B cell (primary cell): ENCODE results near the gene MSTN. TPM values are rescaled to one million over a fixed set of nuclear protein-coding genes. Genes with fewer than 3 reads are reported as not detected.

ENCODE experiments used
- ATAC-seq: fragments of 200-7000 bp; cut with Tn5 transposase; one replicate; pipeline ENCODE4 v1.10.0; 2021; ENCODE audit warnings: low read depth, mild to moderate bottlenecking, moderate number of reproducible peaks, moderate library complexity
- CTCF ChIA-PET: fragments of 350-600 bp; sonication (Branson Sonifier 250); formaldehyde crosslinking; loops from one replicate; lab custom pipeline; 2021; ENCODE audit warnings: antibody characterized with exemption, inconsistent platforms; lab: Charles Lee
- POLR2A ChIA-PET: fragments of 350-600 bp; sonication (Branson Sonifier 250); formaldehyde crosslinking; loops from one replicate; lab custom pipeline; 2021; ENCODE audit warnings: antibody characterized with exemption; lab: Charles Lee
- DNase-seq: peaks from one replicate; pipeline ENCODE4 v3.0.0; 2013
- H2AFZ ChIP-seq: 2 replicates; pipeline ENCODE4 v1.6.1; 2012; ENCODE audit warnings: mild to moderate bottlenecking, low read depth, low read length; ENCODE audit not compliant: insufficient read depth, poor library complexity, severe bottlenecking
- H3K27ac ChIP-seq, 2 donors: 1 replicate in 1 of 2; 2 replicates in 1 of 2; pipeline ENCODE4 v1.5.1; 2012 to 2013; ENCODE audit warnings: low read length in 2 of 2, mild to moderate bottlenecking in 2 of 2, moderate library complexity in 1 of 2
- H3K27me3 ChIP-seq, 4 experiments: fragments of 200-600 bp in 1 of 4; sonication (generic) in 1 of 4; replicated peaks in 1 of 4; 1 replicate in 2 of 4; 2 replicates in 2 of 4; pipeline versions ENCODE4 v1.6.1 to v1.7.0; 2013 to 2016; ENCODE audit warnings: low read length in 3 of 4, mild to moderate bottlenecking in 2 of 4, mixed read lengths in 1 of 4, moderate library complexity in 1 of 4; ENCODE audit not compliant: insufficient read depth in 4 of 4, control insufficient read depth in 3 of 4; ENCODE audit errors: control extremely low read depth in 1 of 4
- H3K36me3 ChIP-seq, 2 experiments: replicated peaks in 1 of 2; 1 replicate in 1 of 2; 2 replicates in 1 of 2; pipeline versions ENCODE4 v1.6.1 to v1.7.1; 2013; ENCODE audit warnings: low read length in 1 of 2; ENCODE audit not compliant: insufficient read depth in 2 of 2, control insufficient read depth in 1 of 2; ENCODE audit errors: control extremely low read depth in 1 of 2, extremely low read depth in 1 of 2
- H3K4me1 ChIP-seq, 2 donors: fragments of 200-600 bp in 1 of 2; sonication (generic) in 1 of 2; 1 replicate in 1 of 2; 2 replicates in 1 of 2; pipeline versions ENCODE4 v1.5.1 to v1.6.1; 2013 to 2017; ENCODE audit warnings: low read length in 2 of 2; ENCODE audit not compliant: control insufficient read depth in 2 of 2, insufficient read depth in 2 of 2
- H3K4me2 ChIP-seq: replicated peaks from 2 replicates; pipeline ENCODE3; 2012; ENCODE audit warnings: mild to moderate bottlenecking, low read depth, low read length; ENCODE audit not compliant: poor library complexity, severe bottlenecking
- H3K4me3 ChIP-seq, 5 experiments: fragments of 200-600 bp in 1 of 5; sonication (generic) in 1 of 5; 1 replicate in 3 of 5; 2 replicates in 2 of 5; pipeline versions ENCODE4 v1.5.1 to v1.7.0; 2011 to 2016; ENCODE audit warnings: low read length in 4 of 5, mild to moderate bottlenecking in 4 of 5, low read depth in 2 of 5, control low read depth in 1 of 5, moderate library complexity in 1 of 5; ENCODE audit not compliant: insufficient read depth in 1 of 5; ENCODE audit errors: control extremely low read depth in 1 of 5, extremely low read depth in 1 of 5
- H3K79me2 ChIP-seq: fragments of 200-600 bp; sonication (generic); one replicate; pipeline ENCODE4 v1.6.0; 2016; ENCODE audit warnings: low read length; ENCODE audit not compliant: control insufficient read depth, insufficient read depth
- H3K9ac ChIP-seq: fragments of 200-600 bp; sonication (generic); 2 replicates; pipeline ENCODE4 v1.6.1; 2017; ENCODE audit warnings: mild to moderate bottlenecking, low read length, moderate library complexity
- H3K9me3 ChIP-seq, 3 donors: one replicate each; pipeline versions ENCODE4 v1.6.1 to v1.7.1; 2013; ENCODE audit warnings: low read length in 2 of 3; ENCODE audit not compliant: control insufficient read depth in 2 of 3, insufficient read depth in 1 of 3; ENCODE audit errors: control extremely low read depth in 1 of 3
- H4K20me1 ChIP-seq: 2 replicates; pipeline ENCODE4 v1.6.0; 2012; ENCODE audit warnings: mild to moderate bottlenecking, low read length; ENCODE audit not compliant: insufficient read depth, control insufficient read depth, poor library complexity, severe bottlenecking
- H3K27ac Mint-ChIP-seq: one replicate; pipeline ENCODE4 v1.8.0; 2021; ENCODE audit warnings: mixed read lengths
- H3K27me3 Mint-ChIP-seq: one replicate; pipeline ENCODE4 v1.8.0; 2021; ENCODE audit warnings: mixed read lengths
- H3K4me1 Mint-ChIP-seq: one replicate; pipeline ENCODE4 v1.8.0; 2021; ENCODE audit warnings: mixed read lengths
- H3K4me3 Mint-ChIP-seq: one replicate; pipeline ENCODE4 v1.8.0; 2021; ENCODE audit warnings: mixed read lengths
- H3K9me3 Mint-ChIP-seq: one replicate; pipeline ENCODE4 v1.8.0; 2022; ENCODE audit warnings: mixed read lengths; ENCODE audit not compliant: insufficient read depth
- EZH2 ChIP-seq: IDR thresholded peaks from 2 replicates; pipeline ENCODE4 v1.6.1; 2012; ENCODE audit warnings: borderline replicate concordance, low read depth, mild to moderate bottlenecking, moderate library complexity, low read length; ENCODE audit not compliant: insufficient read depth, poor library complexity, severe bottlenecking
- WGBS: methylation state at CpG from one replicate; pipeline ENCODE4 v1.1.5; 2013; ENCODE audit warnings: missing lambda C conversion rate; ENCODE audit not compliant: insufficient coverage; 5-methylcytosine and 5-hydroxymethylcytosine counted together
- intact Hi-C: fragments of 100-400 bp; cut with micrococcal nuclease; formaldehyde crosslinking; loops from one replicate; pipeline ENCODE4 v1.10.0; 2022
- polyA plus RNA-seq: library from polyadenylated mRNA; depleted of rRNA; stranded (reverse); fragments of >200 nt; gene quantifications from 2 replicates; pipeline ENCODE4 v1.2.3, GENCODE V29; 2012
- total RNA-seq, 2 donors: library from RNA; stranded (reverse); fragments of 120-200 nt in 1 of 2; gene quantifications; 1 replicate in 1 of 2; 2 replicates in 1 of 2; pipeline versions ENCODE4 v1.2.3 to v1.2.4, GENCODE V29; 2013 to 2022
- TF ChIP-seq, protein P1 (sequence below): fragments of 200-600 bp; IDR thresholded peaks from one replicate; pipeline ENCODE4 v1.8.0; 2022; ENCODE audit warnings: antibody characterized with exemption, mild to moderate bottlenecking

The MSTN gene
- total and polyA plus RNA-seq, 2 donors (not counting 1 experiment from before 2014, with no cell fraction given): 0.07 TPM; not detected in 1

DNA sequence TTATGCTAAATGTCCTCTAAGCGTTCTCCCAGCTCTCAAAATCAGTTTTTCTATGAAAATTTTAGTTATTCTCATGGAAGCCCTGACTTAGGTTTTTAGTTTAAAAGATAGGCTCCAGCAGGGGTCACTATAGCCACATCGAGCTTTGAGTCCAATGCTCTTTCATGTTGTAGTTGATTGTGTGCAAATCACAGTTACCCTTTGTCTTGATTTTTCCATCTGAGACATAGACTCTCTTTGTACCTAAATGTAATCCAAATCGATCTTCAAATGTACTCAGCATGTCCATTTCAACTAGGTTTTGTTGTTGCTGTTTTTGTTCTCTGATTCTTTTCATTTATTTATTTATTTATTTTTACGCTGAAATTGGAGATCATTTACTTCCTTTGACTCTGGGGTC lies 26.4 kb upstream of the MSTN start:
- no peak for TF ChIP-seq EZH2
- TF ChIP-seq, protein P1, sequence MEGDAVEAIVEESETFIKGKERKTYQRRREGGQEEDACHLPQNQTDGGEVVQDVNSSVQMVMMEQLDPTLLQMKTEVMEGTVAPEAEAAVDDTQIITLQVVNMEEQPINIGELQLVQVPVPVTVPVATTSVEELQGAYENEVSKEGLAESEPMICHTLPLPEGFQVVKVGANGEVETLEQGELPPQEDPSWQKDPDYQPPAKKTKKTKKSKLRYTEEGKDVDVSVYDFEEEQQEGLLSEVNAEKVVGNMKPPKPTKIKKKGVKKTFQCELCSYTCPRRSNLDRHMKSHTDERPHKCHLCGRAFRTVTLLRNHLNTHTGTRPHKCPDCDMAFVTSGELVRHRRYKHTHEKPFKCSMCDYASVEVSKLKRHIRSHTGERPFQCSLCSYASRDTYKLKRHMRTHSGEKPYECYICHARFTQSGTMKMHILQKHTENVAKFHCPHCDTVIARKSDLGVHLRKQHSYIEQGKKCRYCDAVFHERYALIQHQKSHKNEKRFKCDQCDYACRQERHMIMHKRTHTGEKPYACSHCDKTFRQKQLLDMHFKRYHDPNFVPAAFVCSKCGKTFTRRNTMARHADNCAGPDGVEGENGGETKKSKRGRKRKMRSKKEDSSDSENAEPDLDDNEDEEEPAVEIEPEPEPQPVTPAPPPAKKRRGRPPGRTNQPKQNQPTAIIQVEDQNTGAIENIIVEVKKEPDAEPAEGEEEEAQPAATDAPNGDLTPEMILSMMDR: peak; percentile 83
- H3K27me3 Mint-ChIP-seq: no peaks in the 10 kb centered on the region
- Histone ChIP-seq H3K9me3 (no peaks in the 10 kb centered on the region), H3K27ac (no peak overlapping the region), H3K27me3 (no peaks in the 10 kb centered on the region), H3K4me2 (no peak overlapping the region), H3K9ac (no peak overlapping the region), H4K20me1 (no peaks in the 10 kb centered on the region), H3K36me3 (no peaks in the 10 kb centered on the region), H3K79me2 (no peaks in the 10 kb centered on the region), H3K4me3 (no peak overlapping the region), H2AFZ (no peak overlapping the region), H3K4me1 (no peaks in the 10 kb centered on the region)
- no peaks in the 10 kb centered on the region for H3K9me3 Mint-ChIP-seq
- POLR2A ChIA-PET: no interaction called here
- WGBS: no CpG with 5 or more reads among the region's 4 CpGs
- H3K4me1 Mint-ChIP-seq: no peaks in the 10 kb centered on the region
- CTCF ChIA-PET: interaction anchor here (0.5 to 2.5 kb wide), 20 partner anchors 10 to 616 kb away, joined by 3 to 14 read pairs (median 3); partner anchors contain the start of gene HIBCH
- no peak overlapping the region for H3K4me3 Mint-ChIP-seq
- ATAC-seq: peak; percentile 47
- peak; percentile 71 for DNase-seq
- no peak overlapping the region for H3K27ac Mint-ChIP-seq
- intact Hi-C loops: loop anchor here (1.0 to 10.0 kb wide), 6 partner anchors 33 to 596 kb away; a partner anchor contains a TSS

DNA sequence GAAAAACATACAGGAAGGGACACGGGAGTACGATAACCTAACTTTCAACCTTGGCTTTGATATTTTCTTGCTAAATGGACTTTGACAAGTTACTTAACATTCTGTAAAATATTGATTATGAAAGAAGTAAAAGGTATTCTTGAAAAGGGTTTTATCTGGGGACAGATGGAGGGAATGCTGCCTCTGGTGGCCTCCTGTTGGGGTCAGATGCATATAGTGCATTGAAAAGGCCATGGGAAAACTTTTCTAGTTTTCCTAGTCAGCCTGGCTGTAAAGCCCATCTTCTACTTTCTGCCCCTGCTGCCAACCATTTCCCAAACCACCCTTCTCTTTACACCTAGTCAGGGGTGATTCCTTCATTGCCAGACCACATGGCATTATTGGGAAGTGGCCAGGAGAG lies 22.2 kb upstream of the MSTN start:
- WGBS: no CpG with 5 or more reads among the region's 2 CpGs

More for the DNA sequence above, 22.2 kb upstream of the MSTN start:
- ATAC-seq (no peak), DNase-seq (no peak)
- intact Hi-C loops: loop anchor here (5.0 to 10.0 kb wide), 2 partner anchors 98 to 600 kb away; a partner anchor contains a TSS
- Mint-ChIP-seq H3K4me3 (no peak overlapping the region), H3K27me3 (peaks cover 8% of the 10 kb centered on the region), H3K4me1 (no peaks in the 10 kb centered on the region), H3K9me3 (no peaks in the 10 kb centered on the region), H3K27ac (no peak overlapping the region)
- no peak overlapping the region for H2AFZ ChIP-seq
- H3K27me3 ChIP-seq: no peaks in the 10 kb centered on the region
- no peak overlapping the region for H3K4me2 ChIP-seq
- CTCF ChIA-PET: interaction anchor here (1.3 kb wide), 1 partner anchor 193 kb away, joined by 4 read pairs; no protein-coding TSS in a partner anchor
- no peaks in the 10 kb centered on the region for H3K4me1 ChIP-seq
- POLR2A ChIA-PET: no interaction called here
- no peak overlapping the region for H3K9ac ChIP-seq
- H3K4me3 ChIP-seq: no peak overlapping the region
- H3K36me3 ChIP-seq: no peaks in the 10 kb centered on the region
- TF ChIP-seq, protein P1: no peak
- TF ChIP-seq EZH2: no peak
- H4K20me1 ChIP-seq: no peaks in the 10 kb centered on the region
- no peak overlapping the region for H3K27ac ChIP-seq
- no peaks in the 10 kb centered on the region for H3K79me2 ChIP-seq
- H3K9me3 ChIP-seq: no peaks in the 10 kb centered on the region
